Liver (tissue), 9 donors: ENCODE data around the gene MYCL. TPM values are rescaled to one million over a fixed set of nuclear protein-coding genes. Genes with fewer than 3 reads are reported as not detected.

ENCODE experiments used
- DNase-seq: peaks from one replicate; pipeline ENCODE4 v3.0.0-alpha.2; 2017; ENCODE audit warnings: low spot score
- H3K27ac ChIP-seq, 2 donors: one replicate each; pipeline ENCODE4 v1.7.0; 2013; ENCODE audit warnings: inconsistent platforms in 2 of 2, low read length in 2 of 2, control low read depth in 1 of 2, low read depth in 1 of 2, mild to moderate bottlenecking in 1 of 2
- H3K27me3 ChIP-seq, 4 donors: one replicate each; pipeline versions ENCODE4 v1.6.1 to v1.7.0; 2013; ENCODE audit warnings: low read length in 3 of 4, inconsistent platforms in 1 of 4, mild to moderate bottlenecking in 1 of 4, moderate library complexity in 1 of 4; ENCODE audit not compliant: control insufficient read depth in 4 of 4, insufficient read depth in 4 of 4
- H3K36me3 ChIP-seq, 4 donors: one replicate each; pipeline versions ENCODE4 v1.6.1 to v1.7.0; 2013; ENCODE audit warnings: low read length in 3 of 4, mild to moderate bottlenecking in 3 of 4, low read depth in 1 of 4, moderate library complexity in 1 of 4; ENCODE audit not compliant: control insufficient read depth in 4 of 4, insufficient read depth in 3 of 4
- H3K4me1 ChIP-seq, 4 donors: one replicate each; pipeline versions ENCODE4 v1.6.1 to v1.7.0; 2013; ENCODE audit warnings: low read length in 3 of 4, mild to moderate bottlenecking in 3 of 4, moderate library complexity in 1 of 4; ENCODE audit not compliant: control insufficient read depth in 4 of 4, insufficient read depth in 4 of 4
- H3K4me3 ChIP-seq, 3 donors: one replicate each; pipeline versions ENCODE4 v1.6.1 to v1.7.0; 2013; ENCODE audit warnings: low read length in 3 of 3, control low read depth in 1 of 3, low read depth in 1 of 3, mild to moderate bottlenecking in 1 of 3
- H3K9ac ChIP-seq, 2 donors: one replicate each; pipeline ENCODE4 v1.7.0; 2013; ENCODE audit warnings: low read length in 2 of 2, mild to moderate bottlenecking in 2 of 2, moderate library complexity in 2 of 2, control low read depth in 1 of 2, low read depth in 1 of 2
- H3K9me3 ChIP-seq, 4 donors: one replicate each; pipeline versions ENCODE4 v1.6.1 to v1.7.0; 2013; ENCODE audit warnings: low read length in 3 of 4; ENCODE audit not compliant: control insufficient read depth in 4 of 4
- ATF3 ChIP-seq: IDR thresholded peaks from 2 replicates; pipeline ENCODE4 v1.6.1; 2016; ENCODE audit warnings: antibody characterized with exemption
- CTCF ChIP-seq: fragments of 150-350 bp; IDR thresholded peaks from 2 replicates; pipeline ENCODE4 v1.5.1; 2017; ENCODE audit warnings: improper control_type of control experiment, low read depth, low read length; ENCODE audit not compliant: missing input control
- EGR1 ChIP-seq, 2 donors: IDR thresholded peaks; 2 replicates each; pipeline ENCODE4 v1.6.1; 2016 to 2018; ENCODE audit warnings: antibody characterized with exemption in 2 of 2, low read depth in 2 of 2
- FOXA2 ChIP-seq: IDR thresholded peaks from 2 replicates; pipeline ENCODE4 v1.6.1; 2016; ENCODE audit warnings: antibody characterized with exemption
- GABPA ChIP-seq, 2 donors: IDR thresholded peaks in 1 of 2; conservative IDR thresholded peaks in 1 of 2; 2 replicates each; pipeline ENCODE4 v1.6.1; 2016; ENCODE audit warnings: antibody characterized with exemption in 2 of 2, mild to moderate bottlenecking in 1 of 2, moderate library complexity in 1 of 2
- HNF4A ChIP-seq, 2 donors: conservative IDR thresholded peaks; 2 replicates each; pipeline ENCODE4 v1.6.1; 2016; ENCODE audit warnings: antibody characterized with exemption in 2 of 2, mild to moderate bottlenecking in 2 of 2
- HNF4G ChIP-seq: IDR thresholded peaks from 2 replicates; pipeline ENCODE4 v1.6.1; 2016; ENCODE audit warnings: antibody characterized with exemption
- JUND ChIP-seq, 2 donors: IDR thresholded peaks; 2 replicates each; pipeline ENCODE4 v1.6.1; 2016; ENCODE audit warnings: antibody characterized with exemption in 2 of 2
- MAX ChIP-seq: IDR thresholded peaks from 2 replicates; pipeline ENCODE4 v1.6.1; 2016; ENCODE audit warnings: antibody characterized with exemption
- NR2F2 ChIP-seq: IDR thresholded peaks from 2 replicates; pipeline ENCODE4 v1.6.1; 2016; ENCODE audit warnings: antibody characterized with exemption
- RAD21 ChIP-seq, 2 donors: IDR thresholded peaks; 2 replicates each; pipeline ENCODE4 v1.6.1; 2016; ENCODE audit warnings: antibody characterized with exemption in 2 of 2, mild to moderate bottlenecking in 2 of 2
- RXRA ChIP-seq, 2 donors: IDR thresholded peaks; 2 replicates each; pipeline ENCODE4 v1.6.1; 2017 to 2018; ENCODE audit warnings: antibody characterized with exemption in 2 of 2, mild to moderate bottlenecking in 1 of 2
- SP1 ChIP-seq: IDR thresholded peaks from 2 replicates; pipeline ENCODE4 v1.6.1; 2018; ENCODE audit warnings: antibody characterized with exemption, mild to moderate bottlenecking
- TAF1 ChIP-seq: conservative IDR thresholded peaks from 2 replicates; pipeline ENCODE4 v1.6.1; 2016; ENCODE audit warnings: antibody characterized with exemption, mild to moderate bottlenecking
- YY1 ChIP-seq: IDR thresholded peaks from 2 replicates; pipeline ENCODE4 v1.6.1; 2016; ENCODE audit warnings: antibody characterized with exemption, mild to moderate bottlenecking
- ZBTB33 ChIP-seq: IDR thresholded peaks from 2 replicates; pipeline ENCODE4 v1.6.1; 2016; ENCODE audit warnings: antibody characterized with exemption
- WGBS: extraction: QIAGEN DNeasy Blood & Tissue Kit; methylation state at CpG from one replicate; pipeline ENCODE4 v1.1.7; 2013; 5-methylcytosine and 5-hydroxymethylcytosine counted together
- polyA plus RNA-seq, 2 donors: library from polyadenylated mRNA; stranded (reverse) in 1 of 2; unstranded in 1 of 2; fragments of 200-250 nt in 1 of 2; fragments of >200 nt in 1 of 2; fragmentation: Nextera tagmentation in 1 of 2; extraction: Ambion mirVana in 1 of 2; gene quantifications; one replicate each; pipeline versions ENCODE4 v1.2.1 to v1.2.3, GENCODE V29; 2013 to 2015
- total RNA-seq, 2 donors: library from RNA; depleted of rRNA; stranded (reverse); fragments of >200 nt; gene quantifications; one replicate each; pipeline ENCODE4 v1.2.3, GENCODE V29; 2014
- TF ChIP-seq, protein P1 (sequence below): IDR thresholded peaks from 2 replicates; pipeline ENCODE4 v1.6.1; 2016; ENCODE audit warnings: antibody characterized with exemption, mild to moderate bottlenecking
- donor health status: healthy.
- donor health status: healthy.
- donor health status: healthy.
- donor health status: healthy.
- donor health status: healthy.

Gene MYCL
- total and polyA plus RNA-seq, 4 donors: 1.8 to 6.6 (median 2.5) TPM

GRCh38 chr1:39898191-39898590, 3.5 kb downstream of the MYCL start:
- 41% methylated on average over 3 of the region's 3 CpGs for WGBS

More at GRCh38 chr1:39898191-39898590, 3.5 kb downstream of the MYCL start:
- H3K4me1 ChIP-seq: peaks cover 5 to 33% (median 25%) of the 10 kb centered on the region in 4 donors
- no peaks in the 10 kb centered on the region for H3K9me3 ChIP-seq
- H3K27me3 ChIP-seq: no peaks in the 10 kb centered on the region
- peaks cover 0 to 5% (median 1%) of the 10 kb centered on the region in 4 donors for H3K36me3 ChIP-seq
- TF ChIP-seq ZBTB33 (no peak), EGR1 (IDR thresholded peaks at IDR 0.05; ENCODE audit: low read depth in 2 of 2) (no peak), GABPA (IDR thresholded peaks at IDR 0.05 in 1 of 2, conservative IDR thresholded peaks at IDR 0.05 in 1 of 2) (no peak), TAF1 (no peak), YY1 (no peak), NR2F2 (no peak), SP1 (no peak), CTCF (no peak), HNF4G (no peak), RXRA (IDR thresholded peaks at IDR 0.05) (no peak), HNF4A (conservative IDR thresholded peaks at IDR 0.05) (no peak), MAX (no peak), ATF3 (no peak), RAD21 (IDR thresholded peaks at IDR 0.05) (no peak), FOXA2 (no peak), JUND (IDR thresholded peaks at IDR 0.05) (no peak)
- TF ChIP-seq, protein P1, sequence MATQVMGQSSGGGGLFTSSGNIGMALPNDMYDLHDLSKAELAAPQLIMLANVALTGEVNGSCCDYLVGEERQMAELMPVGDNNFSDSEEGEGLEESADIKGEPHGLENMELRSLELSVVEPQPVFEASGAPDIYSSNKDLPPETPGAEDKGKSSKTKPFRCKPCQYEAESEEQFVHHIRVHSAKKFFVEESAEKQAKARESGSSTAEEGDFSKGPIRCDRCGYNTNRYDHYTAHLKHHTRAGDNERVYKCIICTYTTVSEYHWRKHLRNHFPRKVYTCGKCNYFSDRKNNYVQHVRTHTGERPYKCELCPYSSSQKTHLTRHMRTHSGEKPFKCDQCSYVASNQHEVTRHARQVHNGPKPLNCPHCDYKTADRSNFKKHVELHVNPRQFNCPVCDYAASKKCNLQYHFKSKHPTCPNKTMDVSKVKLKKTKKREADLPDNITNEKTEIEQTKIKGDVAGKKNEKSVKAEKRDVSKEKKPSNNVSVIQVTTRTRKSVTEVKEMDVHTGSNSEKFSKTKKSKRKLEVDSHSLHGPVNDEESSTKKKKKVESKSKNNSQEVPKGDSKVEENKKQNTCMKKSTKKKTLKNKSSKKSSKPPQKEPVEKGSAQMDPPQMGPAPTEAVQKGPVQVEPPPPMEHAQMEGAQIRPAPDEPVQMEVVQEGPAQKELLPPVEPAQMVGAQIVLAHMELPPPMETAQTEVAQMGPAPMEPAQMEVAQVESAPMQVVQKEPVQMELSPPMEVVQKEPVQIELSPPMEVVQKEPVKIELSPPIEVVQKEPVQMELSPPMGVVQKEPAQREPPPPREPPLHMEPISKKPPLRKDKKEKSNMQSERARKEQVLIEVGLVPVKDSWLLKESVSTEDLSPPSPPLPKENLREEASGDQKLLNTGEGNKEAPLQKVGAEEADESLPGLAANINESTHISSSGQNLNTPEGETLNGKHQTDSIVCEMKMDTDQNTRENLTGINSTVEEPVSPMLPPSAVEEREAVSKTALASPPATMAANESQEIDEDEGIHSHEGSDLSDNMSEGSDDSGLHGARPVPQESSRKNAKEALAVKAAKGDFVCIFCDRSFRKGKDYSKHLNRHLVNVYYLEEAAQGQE: no peak
- peak overlapping the region; percentile 23 to 90 for H3K27ac ChIP-seq
- H3K4me3 ChIP-seq: no peak overlapping the region
- no peak for DNase-seq
- no peak overlapping the region for H3K9ac ChIP-seq
